ENCODE data around the gene MYD88.

The MYD88 gene

DNA sequence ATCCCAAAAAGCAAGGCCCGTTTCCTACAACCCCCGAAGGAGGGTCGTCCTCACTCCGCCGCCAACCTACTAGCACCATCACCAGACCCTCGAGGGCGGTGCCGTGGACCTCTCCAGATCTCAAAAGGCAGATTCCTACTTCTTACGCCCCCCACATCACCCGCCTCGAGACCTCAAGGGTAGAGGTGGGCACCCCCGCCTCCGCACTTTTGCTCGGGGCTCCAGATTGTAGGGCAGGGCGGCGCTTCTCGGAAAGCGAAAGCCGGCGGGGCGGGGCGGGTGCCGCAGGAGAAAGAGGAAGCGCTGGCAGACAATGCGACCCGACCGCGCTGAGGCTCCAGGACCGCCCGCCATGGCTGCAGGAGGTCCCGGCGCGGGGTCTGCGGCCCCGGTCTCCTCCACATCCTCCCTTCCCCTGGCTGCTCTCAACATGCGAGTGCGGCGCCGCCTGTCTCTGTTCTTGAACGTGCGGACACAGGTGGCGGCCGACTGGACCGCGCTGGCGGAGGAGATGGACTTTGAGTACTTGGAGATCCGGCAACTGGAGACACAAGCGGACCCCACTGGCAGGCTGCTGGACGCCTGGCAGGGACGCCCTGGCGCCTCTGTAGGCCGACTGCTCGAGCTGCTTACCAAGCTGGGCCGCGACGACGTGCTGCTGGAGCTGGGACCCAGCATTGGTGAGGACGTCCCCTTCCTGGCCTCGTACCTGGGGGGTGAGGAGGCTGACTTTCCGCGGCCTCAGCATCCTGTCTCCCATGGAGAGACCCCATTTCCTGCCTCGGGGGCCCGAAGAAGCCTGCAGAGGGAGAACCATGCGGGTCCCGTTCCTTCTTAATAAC, at the start of gene MYD88:
MYD88 (plus strand) TSS at position 313 of the 842 bp plus-strand sequence; CDS start at position 353, 40 bp downstream.
- ATAC-seq: peak; percentile 46 to 48

DNA sequence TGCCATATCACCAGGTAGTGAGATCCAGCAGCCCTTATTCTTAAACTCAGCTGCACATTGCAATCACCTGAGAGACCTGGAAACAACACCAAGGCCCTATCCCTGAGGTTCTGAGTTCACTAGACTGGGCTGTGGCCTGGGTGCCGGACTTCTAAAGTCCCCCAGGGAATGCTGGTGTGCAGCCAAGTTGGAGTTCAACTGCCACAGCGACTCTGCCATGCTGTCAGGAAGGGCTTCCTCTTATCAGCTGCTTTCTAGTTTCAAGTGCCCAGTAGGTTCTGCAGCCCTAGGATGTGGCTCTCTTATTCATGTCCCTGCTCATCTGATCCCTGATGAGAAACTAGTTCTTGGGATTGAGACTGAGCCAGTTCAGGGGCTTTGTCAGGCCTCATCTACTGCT, 49.3 kb upstream of the MYD88 start:
- ATAC-seq: no peak

DNA sequence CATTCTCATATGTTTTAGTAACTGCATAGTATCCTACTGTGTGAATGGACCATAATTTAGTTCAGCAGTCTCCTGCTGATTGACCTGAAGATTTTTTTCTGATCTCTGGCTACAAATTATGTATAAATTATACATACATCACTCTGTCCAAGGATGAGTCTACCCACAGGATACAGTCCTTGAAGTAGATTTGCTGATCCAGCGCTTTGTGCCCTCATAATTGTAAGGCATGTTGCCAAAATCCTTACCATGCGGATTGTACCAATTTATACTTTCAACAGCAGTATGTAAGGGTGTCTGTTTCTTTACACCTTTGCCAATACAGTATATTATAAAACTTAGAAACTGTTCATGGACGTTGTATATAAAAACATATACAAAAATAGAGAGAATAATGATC, 48.0 kb upstream of the MYD88 start:
- no peak for ATAC-seq

DNA sequence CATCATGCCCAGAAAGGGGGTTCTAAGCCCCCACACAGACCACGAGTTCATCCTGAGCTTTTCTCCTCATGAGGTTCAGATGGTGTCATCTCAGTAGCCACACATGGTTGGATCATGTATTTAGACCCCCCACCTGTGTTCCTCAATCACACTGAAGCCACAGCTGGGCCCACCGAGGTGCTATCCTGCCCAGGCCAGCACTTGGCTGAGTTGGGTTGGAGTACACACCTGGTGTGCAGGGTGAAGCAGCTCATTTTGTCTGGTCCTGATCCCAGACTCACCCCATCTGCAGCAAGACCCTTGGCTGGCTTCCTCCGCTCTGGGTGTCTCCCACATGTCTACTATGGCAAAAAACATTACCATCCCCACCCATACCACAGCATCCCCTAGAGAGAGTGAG, 43.5 kb upstream of the MYD88 start:
- ATAC-seq: no peak

DNA sequence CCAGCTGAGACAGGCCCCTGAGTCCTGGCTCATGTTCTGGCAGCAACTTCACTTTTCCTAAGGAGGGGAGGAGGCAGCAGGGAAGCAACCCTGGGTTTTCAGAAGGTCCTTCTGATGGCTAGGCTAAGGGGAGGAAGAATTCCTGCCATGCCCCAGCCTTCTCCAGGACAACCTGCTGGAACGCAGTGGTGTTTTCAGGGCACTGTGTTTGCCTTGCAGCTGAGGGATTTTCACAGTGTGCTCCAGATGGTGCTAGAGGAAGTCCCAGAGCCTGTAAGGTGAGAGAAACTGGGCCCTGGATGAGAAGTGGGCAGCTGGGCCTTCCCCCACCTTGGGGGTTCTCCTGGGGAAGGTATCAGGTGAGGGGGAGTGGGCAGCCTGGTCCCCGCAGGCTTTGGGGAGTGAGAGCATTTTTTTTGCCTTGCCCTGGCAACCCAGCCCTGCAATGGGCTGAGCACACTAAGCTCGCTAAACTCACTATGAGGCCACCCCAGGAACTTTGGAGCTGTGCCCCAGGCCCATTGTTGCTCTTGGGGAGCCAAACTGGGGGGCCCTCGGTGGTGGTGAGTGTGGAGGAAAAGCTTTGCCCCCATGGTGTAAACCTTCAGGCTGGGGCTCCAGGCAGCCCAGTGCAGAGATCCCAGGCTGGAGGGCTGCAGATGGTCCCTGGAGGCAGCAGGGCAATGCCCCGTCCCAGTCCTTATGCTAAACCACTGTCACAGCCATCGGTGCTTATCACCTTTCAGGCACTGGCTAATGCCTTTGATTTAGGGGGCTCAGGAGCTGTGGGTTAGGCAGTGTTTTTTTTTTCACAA, 42.6 kb upstream of the MYD88 start:
- no peak for ATAC-seq

DNA sequence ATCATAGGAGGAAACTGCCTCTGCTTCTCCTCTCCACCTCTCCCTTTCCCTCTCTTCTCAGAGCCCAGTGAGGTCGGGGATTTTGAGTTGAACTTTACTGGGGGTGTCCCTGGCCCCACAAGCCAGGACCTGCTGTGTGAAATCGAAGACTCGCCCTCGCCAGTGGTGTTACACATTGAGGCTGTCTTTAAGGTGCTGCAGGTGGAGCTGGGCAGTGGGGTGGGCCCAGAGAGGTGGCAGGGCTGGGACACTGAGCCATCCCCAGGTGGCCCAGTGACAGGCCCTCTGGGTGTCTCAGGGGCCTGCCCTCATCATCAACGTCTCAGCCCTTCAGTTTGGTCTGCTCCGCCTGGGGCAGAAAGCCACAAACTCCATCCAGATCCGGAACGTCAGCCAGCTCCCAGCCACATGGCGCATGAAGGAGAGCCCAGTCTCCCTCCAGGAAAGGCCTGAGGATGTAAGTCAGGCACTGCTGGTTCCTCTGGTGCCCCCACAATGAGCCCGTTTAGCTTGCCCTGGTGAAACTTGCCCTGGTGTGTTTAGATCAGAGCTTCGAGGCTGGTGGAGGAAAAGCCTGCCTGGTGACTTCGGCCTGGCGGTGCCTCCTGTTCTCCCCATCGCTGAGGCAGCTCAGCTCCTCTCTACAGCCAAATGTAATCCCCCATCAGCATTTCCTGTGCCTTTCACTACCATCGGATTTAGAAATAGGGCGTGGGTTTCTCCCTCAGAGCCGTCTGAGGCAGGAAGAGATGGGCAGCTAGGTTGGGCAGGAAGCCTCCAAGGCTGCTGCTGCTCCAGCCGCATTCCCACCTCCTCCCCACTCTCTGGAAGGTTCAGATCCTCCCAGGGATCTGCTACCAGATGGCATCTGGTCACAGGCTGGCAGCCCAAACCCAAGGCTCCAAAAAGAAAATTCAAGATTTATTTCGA, 40.8 kb upstream of the MYD88 start:
- ATAC-seq: no peak

DNA sequence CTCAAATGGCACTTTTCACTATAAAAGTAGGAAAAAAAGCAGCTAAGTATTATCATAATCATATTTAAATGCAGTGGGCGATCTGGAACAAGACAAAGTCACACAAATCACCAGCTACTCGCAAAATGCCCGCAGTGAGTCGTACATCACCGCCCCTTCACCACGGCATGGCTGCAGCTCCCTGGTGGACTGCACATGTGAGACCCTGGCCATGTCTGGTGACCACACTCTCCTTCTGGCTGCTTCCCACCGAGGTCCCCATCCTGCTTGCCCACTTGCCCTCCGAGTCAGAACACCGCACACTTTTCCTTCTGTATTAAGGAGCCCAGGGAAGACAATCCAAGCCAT, 40.1 kb upstream of the MYD88 start:
- ATAC-seq: no peak

DNA sequence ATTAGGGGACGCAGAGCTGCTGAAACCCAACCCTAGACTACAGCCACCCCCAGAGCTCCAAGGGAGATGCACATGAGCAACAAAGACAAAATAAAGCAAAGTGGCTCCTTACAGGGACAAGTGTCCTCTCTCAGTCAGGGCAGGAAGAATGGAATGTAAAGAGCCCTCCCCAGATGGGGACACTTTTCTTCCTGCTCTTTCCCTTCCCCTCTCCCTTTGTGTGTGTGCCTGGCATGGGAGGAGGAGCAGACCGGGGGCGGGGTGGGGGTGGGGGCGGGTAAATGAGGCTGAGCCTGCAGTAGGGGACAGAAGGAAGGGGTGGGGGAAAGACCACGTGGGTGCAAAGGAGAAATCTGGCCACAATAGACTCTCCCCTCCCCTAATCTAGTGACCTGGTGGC, 38.9 kb upstream of the MYD88 start:
- no peak for ATAC-seq

DNA sequence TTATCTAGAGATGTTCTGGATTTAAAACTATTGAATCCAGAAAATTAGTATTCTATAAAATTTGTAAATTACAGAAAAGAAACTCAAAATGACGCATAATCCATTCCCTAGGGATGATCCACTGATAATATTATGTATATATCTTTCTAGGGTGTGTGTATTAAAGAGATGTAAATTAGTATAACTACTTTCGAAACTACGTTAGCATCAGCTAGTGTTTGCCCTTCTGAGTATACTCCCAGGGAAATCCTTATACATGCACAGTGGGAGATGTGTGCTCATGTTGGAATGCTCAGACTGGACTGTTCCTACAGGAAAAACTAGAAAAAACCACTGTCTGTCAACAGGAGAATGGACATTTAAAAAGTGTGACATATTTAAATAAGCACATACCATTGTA, 38.0 kb upstream of the MYD88 start:
- ATAC-seq: no peak

DNA sequence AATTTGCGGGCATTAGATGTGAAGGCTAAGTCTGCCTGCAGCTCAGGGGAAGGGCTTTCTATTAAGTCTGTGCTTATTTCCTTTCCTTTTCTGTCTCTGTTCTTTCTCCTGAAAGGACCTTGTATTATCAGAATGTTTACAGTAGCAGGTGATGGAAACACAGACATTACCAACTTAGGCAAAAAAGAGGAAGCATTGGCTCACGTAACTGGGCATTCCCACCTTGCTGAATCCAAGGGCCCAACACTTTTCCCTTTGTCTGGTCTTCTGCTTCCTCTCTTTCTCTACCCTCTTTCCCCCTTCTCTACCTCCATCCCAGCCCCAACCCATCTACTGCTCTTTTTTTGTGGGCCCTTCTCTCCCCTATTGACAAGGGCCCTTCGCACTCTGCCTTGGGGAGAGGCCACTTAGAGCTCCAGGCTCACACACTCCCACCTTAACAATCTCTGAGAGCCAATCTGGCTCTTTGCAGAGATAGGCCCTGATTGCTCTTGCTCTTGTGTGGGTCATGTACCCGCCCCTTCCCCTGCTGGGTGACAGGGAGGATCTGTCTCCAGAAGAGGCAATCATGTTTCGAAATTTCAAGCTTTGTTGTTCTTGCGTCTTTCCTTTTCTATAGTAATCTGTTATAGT, 36.5 kb upstream of the MYD88 start:
- no peak for ATAC-seq

DNA sequence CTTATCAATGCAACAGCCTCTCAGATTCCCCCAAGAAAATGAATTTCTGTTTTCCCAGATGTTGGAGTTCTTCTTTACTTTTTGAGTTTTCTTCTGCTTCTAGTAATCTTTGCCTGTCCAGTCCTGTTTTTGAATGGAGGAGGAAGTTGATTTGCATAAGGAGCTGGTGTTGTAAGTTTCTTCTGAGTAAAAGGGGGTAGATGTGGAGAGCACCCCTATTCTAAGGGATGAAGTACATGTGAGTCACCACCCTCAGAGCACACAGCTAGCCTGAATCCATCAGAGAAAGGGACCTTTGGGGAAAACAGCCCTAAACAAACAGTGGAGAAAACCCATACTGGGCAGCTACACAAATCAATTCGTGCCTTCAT, 36.0 kb upstream of the MYD88 start:
- no peak for ATAC-seq

DNA sequence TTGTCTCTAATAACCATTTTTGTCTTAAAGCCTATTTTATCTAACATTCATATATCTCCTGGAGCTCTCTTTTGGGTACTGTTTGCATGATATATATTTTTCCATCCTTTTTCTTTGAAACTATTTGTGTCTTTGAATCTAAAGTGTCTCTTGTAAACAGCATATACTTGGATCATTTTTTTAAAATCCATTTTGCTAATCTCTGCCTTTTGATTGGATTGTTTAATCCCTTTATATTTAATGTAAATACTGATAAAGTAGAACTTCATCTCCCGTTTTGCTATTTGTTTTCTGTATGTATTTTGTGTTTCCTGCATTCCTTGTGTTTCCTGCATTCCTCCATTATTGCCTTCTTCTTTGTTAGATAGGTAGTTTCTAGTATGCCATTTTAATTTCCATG, 32.9 kb upstream of the MYD88 start:
- no peak for ATAC-seq

DNA sequence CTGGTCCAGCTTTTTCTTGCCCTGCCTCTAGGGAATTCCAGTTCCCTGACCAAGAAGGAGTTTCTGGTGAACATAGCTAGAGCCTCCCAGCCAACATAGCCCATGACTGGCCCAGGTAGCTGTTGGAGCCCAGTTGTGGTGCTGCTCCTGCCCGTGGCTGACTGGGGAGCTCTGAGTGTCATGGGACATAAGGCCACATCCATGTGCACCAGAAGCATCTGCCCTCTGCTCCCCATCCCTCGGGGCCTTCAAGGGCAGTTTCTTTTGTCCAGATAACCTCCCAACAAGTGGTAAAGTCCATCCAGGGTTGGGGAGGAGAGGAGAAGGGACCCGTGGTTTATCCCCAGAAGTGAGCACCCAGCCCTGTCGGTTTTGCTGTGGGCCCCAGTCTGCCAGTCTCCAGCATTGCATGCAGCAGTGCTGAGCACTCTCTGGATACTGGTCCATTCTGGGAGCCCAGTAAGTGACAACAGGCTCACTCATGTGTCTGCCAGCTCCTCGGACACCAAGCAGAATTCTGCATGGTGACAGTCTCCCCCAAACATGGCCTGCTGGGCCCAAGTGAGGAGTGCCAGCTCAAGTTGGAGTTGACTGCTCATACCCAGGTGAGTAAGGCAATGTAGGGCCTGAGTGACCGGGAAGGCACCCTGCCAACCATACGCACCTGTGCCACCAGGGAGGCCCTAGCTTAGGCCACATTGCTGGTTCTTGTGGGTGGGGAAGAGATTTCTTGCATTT, 30.4 kb upstream of the MYD88 start:
- no peak for ATAC-seq

DNA sequence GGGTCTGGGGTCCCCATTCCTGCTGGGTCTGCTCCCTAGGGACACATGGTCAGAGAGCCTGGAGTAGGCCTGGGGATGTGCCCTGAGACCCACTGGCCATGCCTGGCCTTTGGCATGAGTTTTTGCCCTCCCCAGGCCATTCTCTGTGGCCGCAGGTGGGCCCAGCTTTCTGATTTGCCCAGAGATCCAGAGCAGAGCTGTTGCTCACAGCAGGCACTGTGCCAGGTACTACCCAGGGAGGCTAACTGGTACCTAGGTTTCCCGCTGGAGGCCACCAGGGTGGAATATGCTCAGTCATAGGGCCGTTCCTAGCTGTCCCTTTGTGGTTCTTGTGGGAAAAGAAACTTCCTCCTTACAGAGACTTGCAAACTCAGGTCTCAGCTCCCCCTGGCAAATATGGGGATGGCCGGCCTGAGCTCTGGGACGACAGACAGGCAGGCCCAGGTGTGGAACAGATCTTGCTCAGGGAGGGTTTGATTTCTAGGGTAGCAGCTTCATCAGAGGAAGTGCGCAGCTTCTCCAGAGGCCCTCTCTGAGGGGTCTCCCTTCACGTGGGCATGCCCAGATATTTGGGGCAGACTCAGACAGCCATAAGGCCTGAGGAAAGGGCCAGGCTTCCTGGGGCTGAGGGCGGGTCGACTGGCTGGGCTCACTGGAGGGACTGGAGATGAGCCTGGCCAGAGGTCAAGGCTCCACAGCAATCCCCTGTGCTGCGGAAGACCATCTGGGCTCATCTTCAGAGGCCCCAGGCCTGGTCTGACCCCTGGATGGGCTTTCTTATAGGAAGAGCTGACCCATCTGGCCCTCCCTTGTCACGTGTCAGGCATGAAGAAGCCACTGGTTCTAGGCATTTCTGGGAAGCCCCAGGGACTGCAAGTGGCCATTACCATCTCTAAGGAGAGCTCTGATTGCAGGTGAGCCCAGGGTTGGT, 29.5 kb upstream of the MYD88 start:
- no peak for ATAC-seq

DNA sequence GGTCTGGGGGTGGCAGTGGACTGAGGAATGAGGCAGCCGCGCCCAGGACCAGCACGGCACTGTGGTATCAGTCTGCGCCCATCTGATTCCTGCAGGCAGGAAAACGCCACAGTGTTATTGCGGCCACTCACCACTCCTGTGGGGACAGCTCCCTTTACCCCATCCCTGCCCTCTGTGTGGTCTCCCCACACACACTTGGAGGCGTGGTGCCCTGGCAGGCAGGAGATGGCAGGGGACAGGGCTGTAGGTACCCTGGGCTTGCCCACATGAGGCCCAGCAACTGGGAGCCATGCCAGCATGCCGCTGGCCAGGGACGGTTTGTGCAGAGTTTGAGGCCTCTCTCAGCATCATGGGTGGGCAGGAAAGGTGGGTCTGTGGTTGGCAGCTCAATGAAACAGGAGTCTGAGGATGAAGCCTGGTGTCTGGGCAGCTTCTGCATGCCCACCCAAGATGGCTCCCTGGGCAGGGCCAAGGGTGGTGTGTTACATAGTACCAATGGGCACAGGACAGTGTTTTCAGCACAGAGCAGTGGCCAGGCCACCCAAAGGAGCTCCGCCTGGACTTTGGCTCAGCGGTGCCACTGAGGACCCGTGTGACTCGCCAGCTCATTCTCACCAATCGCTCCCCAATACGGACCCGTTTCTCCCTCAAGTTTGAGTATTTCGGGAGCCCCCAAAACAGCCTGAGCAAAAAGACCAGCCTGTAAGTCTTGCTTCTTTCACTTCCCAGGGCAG, 28.7 kb upstream of the MYD88 start:
- ATAC-seq: no peak

DNA sequence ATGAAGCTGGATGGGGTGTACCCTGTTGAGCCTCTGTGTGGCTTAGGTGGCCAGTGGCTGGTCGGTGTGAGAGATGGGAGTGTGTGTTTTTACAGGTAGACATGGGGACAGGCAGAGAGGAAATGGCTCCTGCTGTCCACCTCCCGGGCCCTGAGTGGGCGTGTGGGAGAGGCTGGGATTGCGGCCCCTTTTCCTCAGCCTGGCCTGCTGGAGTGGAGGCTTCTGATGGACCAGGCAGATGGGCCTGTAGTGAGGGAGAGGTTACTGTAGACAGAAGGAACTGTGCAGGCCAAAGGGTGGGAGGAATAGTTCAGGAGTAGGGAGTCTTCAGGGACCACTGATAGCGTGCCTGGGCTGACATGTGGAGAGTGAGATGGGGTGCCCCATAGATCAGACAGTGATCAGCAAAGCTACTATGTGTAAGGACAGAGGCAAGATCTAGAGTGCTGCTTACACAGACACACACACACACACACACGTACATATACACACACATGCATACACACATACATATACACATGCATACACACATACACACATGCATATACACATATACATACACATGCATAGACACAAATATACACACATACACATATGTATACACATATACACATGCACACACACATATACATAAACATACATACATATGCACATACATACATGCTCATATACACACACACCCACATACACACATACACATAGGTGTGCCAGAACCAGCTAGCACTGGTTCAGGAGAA, 28.0 kb upstream of the MYD88 start:
- ATAC-seq: no peak

DNA sequence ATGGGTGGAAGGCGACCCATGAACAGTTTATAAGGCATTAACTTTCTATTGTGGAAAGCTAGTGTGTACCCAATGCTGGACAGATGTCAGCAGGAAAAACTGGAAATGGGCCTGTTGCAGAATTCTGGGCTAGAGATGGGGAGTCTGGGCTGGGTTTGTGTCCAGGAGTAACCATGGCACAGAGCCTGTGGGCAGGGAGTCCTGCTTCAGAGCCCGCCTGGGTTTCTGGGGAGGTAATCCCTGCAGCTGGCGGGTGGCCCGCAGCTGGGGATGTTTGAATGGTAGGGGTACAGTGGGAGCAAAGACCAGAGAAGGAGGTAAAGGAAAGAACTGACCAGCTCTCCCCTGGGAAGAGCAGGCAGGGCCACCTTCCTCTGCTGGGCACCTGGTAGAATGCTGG, 27.3 kb upstream of the MYD88 start:
- no peak for ATAC-seq

DNA sequence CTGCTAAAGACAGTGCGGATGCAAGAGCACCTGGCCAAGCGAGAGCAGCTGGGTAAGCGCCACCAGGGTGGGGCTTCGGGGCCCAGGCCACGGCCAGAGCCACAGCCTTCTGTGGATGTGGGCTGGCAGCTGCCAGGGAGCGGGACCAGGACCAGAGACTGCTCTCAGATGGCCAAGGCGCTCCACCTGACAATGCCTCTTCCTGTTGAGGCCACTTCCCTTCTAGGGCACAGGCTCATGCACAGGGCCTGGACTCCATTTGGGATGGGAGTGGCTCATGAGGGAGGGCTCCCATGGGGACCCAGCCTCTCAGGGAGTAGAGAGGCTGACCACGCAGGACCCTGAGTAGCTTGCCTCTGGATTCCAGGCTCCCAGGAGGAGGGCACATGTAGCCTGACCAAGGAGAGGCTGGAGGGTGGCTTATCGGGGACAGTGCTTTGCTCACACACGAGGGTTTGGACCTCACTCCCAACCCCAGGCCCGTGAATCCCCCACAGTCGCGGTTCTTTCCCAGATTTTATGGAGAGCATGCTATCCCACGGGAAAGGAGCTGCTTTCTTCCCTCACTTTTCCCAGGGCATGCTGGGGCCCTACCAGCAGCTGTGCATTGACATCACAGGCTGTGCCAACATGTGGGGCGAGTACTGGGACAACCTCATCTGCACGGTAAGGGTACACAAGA, 26.6 kb upstream of the MYD88 start:
- ATAC-seq: no peak

DNA sequence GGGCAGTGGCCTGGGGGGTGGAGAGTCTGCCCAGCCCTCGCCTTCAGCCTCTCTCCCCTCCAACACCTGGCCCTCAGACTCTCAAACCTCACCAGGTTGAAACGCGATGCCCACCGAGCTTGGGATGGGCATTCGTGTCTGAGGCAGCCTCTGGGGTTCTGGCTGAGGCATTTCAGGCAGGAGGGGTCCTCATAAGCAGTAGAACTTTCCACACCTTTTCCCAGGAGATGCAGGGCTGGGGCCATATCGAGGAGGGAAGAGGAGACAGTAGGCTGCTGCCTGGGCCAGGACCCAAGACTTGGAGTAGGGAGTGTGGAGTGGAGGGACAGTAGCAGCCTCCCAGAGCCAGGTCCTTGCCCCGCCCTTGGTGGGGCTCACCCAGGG, 26.1 kb upstream of the MYD88 start:
- no peak for ATAC-seq
